HG03457 (cell line): ENCODE results near the gene ENPEP.
A peak's percentile ranks its signal among the peaks of the same experiment; 100 is the strongest.
"Not testable (repeated sequence)": the region's sequence is repeated elsewhere in the genome, so short reads cannot be mapped to it uniquely, and the experiment has no call there.

Source experiments
- ATAC-seq: cut with Tn5 transposase; IDR thresholded peaks from one replicate; pipeline ENCODE4 v1.9.1; 2021; ENCODE audit warnings: moderate number of reproducible peaks; ENCODE audit not compliant: unreplicated experiment

ENPEP gene

DNA sequence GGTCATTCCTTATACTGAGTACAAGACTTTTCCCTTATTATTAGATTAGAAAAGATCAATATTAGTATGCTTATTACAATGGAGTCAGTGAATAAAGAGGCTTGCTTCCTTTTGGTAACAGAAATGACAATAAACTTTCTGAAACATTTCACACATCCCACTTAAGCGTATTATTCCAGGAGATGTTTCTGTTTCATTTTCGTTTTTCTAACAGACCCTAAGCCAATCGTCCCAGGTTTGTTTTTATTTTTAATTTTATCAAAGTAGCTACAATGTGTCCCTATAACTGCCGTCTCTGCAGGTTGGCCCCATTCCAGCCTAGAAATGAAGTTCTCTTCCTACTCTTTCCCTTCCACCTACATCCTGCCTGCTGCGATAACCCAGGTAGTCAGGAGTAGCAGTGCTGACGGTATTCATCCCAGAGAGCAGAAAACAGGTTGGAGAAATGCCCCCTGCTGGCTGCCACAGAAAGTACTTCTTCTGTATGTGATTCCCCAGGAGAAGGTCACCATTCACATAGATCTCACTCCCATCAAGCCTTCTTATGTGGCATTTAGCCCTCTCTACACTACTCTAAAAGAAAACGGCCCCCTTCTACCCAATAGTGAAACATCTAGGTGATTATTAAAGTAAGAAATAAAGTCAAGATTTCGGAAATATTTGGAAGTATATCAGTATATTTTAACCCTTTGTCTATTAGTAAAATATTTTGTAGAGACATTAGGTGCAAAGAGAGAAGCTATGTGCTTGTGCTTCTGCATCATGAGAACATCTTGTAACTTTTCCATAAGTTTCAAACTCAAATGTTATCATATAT, 40.4 kb downstream of the ENPEP start:
- peak; percentile 75 for ATAC-seq

- no peak for ATAC-seq
Measured at GRCh38 chr4:110518889-110519490, 43.0 kb downstream of the ENPEP start.

DNA sequence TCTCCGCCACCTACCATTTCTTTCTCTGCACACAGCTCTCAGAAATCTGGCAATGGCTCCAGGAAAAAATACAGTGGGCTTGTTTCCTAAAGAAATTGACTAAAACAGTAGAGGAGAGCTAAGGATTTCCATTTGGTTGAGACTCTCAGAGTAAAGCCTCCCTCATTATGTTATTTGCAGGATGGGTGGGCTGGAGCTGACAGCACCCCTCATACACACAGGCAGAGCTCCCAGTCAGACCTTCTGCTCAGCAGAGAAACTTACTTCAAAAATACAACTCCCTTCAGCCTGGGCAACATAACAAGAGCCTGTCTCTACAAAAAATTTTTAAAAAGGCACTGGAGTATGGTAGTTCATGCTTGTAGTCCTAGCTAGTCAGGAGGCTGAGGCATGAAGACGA, 44.9 kb downstream of the ENPEP start:
- no peak for ATAC-seq

- ATAC-seq = no peak
Measured at GRCh38 chr4:110526589-110526988, 50.6 kb downstream of the ENPEP start.

GRCh38 chr4:110527156-110527555, 51.2 kb downstream of the ENPEP start:
- no peak for ATAC-seq

GRCh38 chr4:110532901-110533589, 57.1 kb downstream of the ENPEP start:
- ATAC-seq = no peak

DNA sequence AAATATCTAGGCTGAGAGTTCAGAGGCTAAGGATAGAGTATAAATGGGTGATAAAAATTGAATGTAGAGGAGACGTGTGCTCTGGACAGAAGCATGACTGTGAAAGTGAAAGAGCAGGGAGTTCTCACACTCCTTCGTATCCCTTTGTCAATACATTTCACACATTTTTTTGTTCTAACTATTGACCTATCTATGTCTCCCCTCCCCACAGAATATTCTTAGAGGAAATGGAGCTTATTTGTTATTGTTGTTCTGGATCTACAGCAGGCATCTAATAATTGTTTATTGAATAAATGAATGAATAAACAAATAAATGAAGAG, 57.6 kb downstream of the ENPEP start:
- ATAC-seq = no peak

DNA sequence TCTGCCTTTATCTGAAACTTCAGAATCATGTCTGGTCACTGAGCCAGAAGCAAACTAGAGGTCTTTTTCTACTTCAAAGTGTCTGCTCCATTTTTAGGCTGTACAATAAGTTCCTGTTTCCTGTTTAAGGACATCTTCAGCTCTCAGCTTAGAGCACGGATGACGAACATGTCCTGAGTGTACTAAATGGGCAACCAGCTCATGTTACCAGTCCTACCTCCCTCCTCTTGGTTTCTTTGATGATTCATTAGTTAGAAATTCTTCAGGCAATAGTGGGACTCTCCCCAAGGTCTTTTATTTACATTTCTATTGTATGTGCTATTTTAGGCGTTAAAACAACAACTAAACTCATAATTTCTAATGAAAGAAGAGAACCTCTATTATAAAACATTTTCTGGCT, 58.0 kb downstream of the ENPEP start:
- no peak for ATAC-seq

DNA sequence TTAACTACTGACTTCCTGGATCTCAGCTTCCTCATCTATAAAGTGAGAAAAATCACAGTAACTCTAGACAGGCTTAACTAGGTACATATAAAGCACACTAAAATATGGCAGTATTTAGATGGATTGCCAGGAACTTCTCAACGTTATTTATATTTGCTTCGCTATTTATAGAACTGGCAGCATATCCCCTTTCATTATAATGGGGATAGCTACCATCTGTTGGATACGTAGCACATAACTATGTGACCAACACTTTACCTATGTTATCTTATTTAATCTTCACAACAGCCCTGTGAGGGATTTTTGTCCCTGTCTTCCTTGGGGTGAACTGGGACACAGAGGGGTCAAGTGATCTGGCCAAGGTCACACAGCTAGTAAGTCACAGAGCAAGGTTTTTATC, 64.6 kb downstream of the ENPEP start:
- no peak for ATAC-seq

DNA sequence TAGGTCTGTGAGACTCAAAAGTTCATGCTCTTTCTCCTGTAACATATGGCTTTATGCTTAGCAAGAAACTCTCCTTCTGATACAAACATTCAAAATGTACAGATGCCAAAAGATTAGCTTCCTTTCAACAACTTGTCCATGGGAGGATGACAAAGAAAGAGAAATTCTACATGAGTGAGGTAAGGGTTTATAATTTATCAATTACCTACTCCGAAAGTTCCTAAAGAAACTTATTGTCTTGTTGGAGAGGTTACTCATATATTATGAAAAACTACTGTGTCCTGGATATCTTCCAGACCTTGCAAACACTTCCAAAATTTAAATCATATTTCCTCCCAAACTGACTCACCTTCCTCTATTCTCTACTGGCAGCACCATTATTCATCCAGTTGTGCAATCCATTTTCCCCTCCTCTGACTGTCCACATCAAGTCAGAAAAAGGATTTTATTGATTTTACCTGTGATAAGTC, 65.1 kb downstream of the ENPEP start:
- ATAC-seq = no peak

GRCh38 chr4:110543577-110543976, 67.6 kb downstream of the ENPEP start:
- ATAC-seq = no peak

- ATAC-seq = no peak
Measured at GRCh38 chr4:110544594-110544993, 68.6 kb downstream of the ENPEP start.

GRCh38 chr4:110550260-110550659, 74.3 kb downstream of the ENPEP start:
- no peak for ATAC-seq

- ATAC-seq = no peak
Measured at GRCh38 chr4:110553197-110553596, 77.2 kb downstream of the ENPEP start.

- no peak for ATAC-seq
Measured at GRCh38 chr4:110567214-110567613, 91.3 kb downstream of the ENPEP start.

- ATAC-seq = not testable (repeated sequence)
Measured at GRCh38 chr4:110576696-110577095, 100.7 kb downstream of the ENPEP start.

DNA sequence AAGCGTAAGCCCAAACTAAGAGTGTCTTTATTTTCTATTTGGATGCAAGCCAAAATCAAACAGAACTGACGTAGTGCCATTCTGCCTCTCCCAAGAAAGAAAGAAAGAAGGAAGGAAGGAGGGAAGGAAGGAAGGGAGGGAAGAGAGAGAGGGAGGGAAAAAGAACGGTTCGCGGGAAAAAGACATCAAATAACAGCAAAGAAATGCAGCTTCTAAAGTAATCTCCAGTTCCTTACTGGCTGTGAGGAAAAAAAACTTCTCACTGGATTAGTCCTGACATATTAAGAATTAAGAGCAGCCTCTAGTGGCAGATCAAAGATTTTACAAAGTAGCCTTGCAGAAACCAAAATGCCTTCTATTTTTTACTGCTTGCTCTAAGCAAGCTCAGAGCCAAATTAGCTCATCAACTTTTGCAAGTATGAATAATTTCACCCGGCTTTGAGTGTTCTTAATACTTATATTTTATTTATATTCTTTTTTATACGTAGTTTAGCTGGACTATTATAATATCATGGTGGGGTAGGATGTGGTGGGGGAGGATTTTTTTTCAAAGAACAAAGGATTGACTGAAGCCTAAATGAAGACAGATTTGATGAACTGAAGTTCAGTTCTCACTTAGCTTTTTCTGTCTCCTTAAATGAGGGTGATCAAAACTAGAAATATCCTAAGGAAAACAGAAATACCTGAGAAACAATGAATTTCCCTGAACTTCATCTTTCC, 110.3 kb downstream of the ENPEP start:
- no peak for ATAC-seq

- ATAC-seq = no peak
Measured at GRCh38 chr4:110587666-110588285, 111.8 kb downstream of the ENPEP start.

GRCh38 chr4:110589297-110589696, 113.3 kb downstream of the ENPEP start:
- ATAC-seq = no peak

GRCh38 chr4:110595583-110595982, 119.6 kb downstream of the ENPEP start:
- ATAC-seq = no peak

- no peak for ATAC-seq
Measured at GRCh38 chr4:110596431-110596830, 120.5 kb downstream of the ENPEP start.
